Nasal cavity respiratory epithelium epithelial cell of viscerocranial mucosa (primary cell): ENCODE data around the gene PLD2. TPM values are rescaled to one million over a fixed set of nuclear protein-coding genes. Genes with fewer than 3 reads are reported as not detected.

Experiments
- total RNA-seq: library from RNA; depleted of rRNA; stranded (reverse); fragments of >200 nt; gene quantifications from 2 replicates; pipeline ENCODE4 v1.2.3, GENCODE V29; 2014

Gene PLD2
- total RNA-seq: 29.0 and 38.2 TPM in 2 replicates

GRCh38 chr17:4806777-4807604 lies at the start of gene PLD2:
Gene PLD2, plus strand, starts transcription at chr17:4807152. Its CDS starts 621 bp downstream, at chr17:4807773.

GRCh38 chr17:4771519-4772234 lies 35.3 kb upstream of the PLD2 start, which contains the start of gene TM4SF5:
Gene TM4SF5, plus strand, starts transcription at chr17:4771886. Its CDS starts 37 bp downstream, at chr17:4771923.

GRCh38 chr17:4786106-4786511 lies 20.8 kb upstream of the PLD2 start, which contains the start of gene VMO1:
Gene VMO1, minus strand, starts transcription at chr17:4786364. Its CDS starts 12 bp downstream, at chr17:4786352.

GRCh38 chr17:4788807-4789700 lies 17.9 kb upstream of the PLD2 start, which contains the start of gene GLTPD2:
Gene GLTPD2, plus strand, starts transcription at chr17:4788964. Its CDS starts 48 bp downstream, at chr17:4789012.

GRCh38 chr17:4802228-4802627 lies 4.7 kb upstream of the PLD2 start, which contains the start of gene C17orf114:
Gene C17orf114, minus strand, starts transcription at chr17:4802328.

GRCh38 chr17:4833178-4833940 lies 26.4 kb downstream of the PLD2 start, which contains the start of gene MINK1:
Gene MINK1, plus strand, starts transcription at chr17:4833340. Its CDS starts 244 bp downstream, at chr17:4833584.

Other genes starting within 250 kb of the PLD2 start
- gene GGT6, start 246.6 kb upstream of the PLD2 start, total RNA-seq: 4.4 and 4.5 TPM in 2 replicates
- gene SMTNL2, start 222.6 kb upstream of the PLD2 start, total RNA-seq: not detected in 2 replicates
- 0.07 TPM in 1 of 2 replicates, not detected in the other for gene ALOX15, start 165.5 kb upstream of the PLD2 start, total RNA-seq
- gene PELP1, start 103.0 kb upstream of the PLD2 start, total RNA-seq: 22.6 and 41.9 TPM in 2 replicates
- gene ARRB2, start 96.5 kb upstream of the PLD2 start, total RNA-seq: 5.8 and 5.9 TPM in 2 replicates
- 8.0 and 10.3 TPM in 2 replicates for gene MED11, start 75.7 kb upstream of the PLD2 start, total RNA-seq
- gene ZMYND15, start 67.3 kb upstream of the PLD2 start, total RNA-seq: 0.34 and 1.2 TPM in 2 replicates
- gene CXCL16, start 67.2 kb upstream of the PLD2 start, total RNA-seq: 23.2 and 37.5 TPM in 2 replicates
- not detected in 2 replicates for gene TM4SF5, start 35.3 kb upstream of the PLD2 start, total RNA-seq
- 0.68 and 1.00 TPM in 2 replicates for gene VMO1, start 20.8 kb upstream of the PLD2 start, total RNA-seq
- gene GLTPD2, start 18.2 kb upstream of the PLD2 start, total RNA-seq: not detected in 2 replicates
- 83.6 and 122 TPM in 2 replicates for gene PSMB6, start 11.0 kb upstream of the PLD2 start, total RNA-seq
- gene MINK1, start 26.2 kb downstream of the PLD2 start, total RNA-seq: 76.9 and 223 TPM in 2 replicates
- gene C17orf107, start 92.4 kb downstream of the PLD2 start, total RNA-seq: 3.1 and 4.4 TPM in 2 replicates
- gene CHRNE, start 95.9 kb downstream of the PLD2 start, total RNA-seq: 0.21 TPM in 1 of 2 replicates, not detected in the other
- gene GP1BA, start 125.1 kb downstream of the PLD2 start, total RNA-seq: not detected in 2 replicates
- gene SLC25A11, start 132.9 kb downstream of the PLD2 start, total RNA-seq: 49.2 and 54.0 TPM in 2 replicates
- 23.9 and 35.8 TPM in 2 replicates for gene RNF167, start 133.1 kb downstream of the PLD2 start, total RNA-seq
- 416 and 612 TPM in 2 replicates for gene PFN1, start 141.4 kb downstream of the PLD2 start, total RNA-seq
- gene ENO3, start 144.0 kb downstream of the PLD2 start, total RNA-seq: 1.4 and 1.9 TPM in 2 replicates
- gene SPAG7, start 160.7 kb downstream of the PLD2 start, total RNA-seq: 42.6 and 48.9 TPM in 2 replicates
- gene CAMTA2, start 180.5 kb downstream of the PLD2 start, total RNA-seq: 7.9 and 15.8 TPM in 2 replicates
- gene INCA1, start 190.4 kb downstream of the PLD2 start, total RNA-seq: under 0.01 and 0.21 TPM in 2 replicates
- 102 and 188 TPM in 2 replicates for gene KIF1C, start 190.8 kb downstream of the PLD2 start, total RNA-seq
- 0.50 and 0.68 TPM in 2 replicates for gene SLC52A1, start 228.3 kb downstream of the PLD2 start, total RNA-seq